Measurements from ENCODE around the gene INPP5D.

INPP5D gene

GRCh38 chr2:233163486-233164103 lies 103.5 kb downstream of the INPP5D start:
- H3K4me2 ChIP-seq (ENCODE audit: low read length), result no peak overlapping the region
- H3K27me3 ChIP-seq (ENCODE audit: insufficient read depth, low read length, poor library complexity), result no peaks in the 10 kb centered on the region
- H3K4ac ChIP-seq (ENCODE audit: low read depth, low read length), result no peak overlapping the region
- no peaks in the 10 kb centered on the region for H3K4me1 ChIP-seq (ENCODE audit: control insufficient read depth, low read depth, low read length)
- no peak overlapping the region for H3K18ac ChIP-seq (ENCODE audit: low read length)
- no peaks in the 10 kb centered on the region for H3K79me2 ChIP-seq (ENCODE audit: control insufficient read depth, insufficient read depth, low read length)
- no peak overlapping the region for H3K23ac ChIP-seq (ENCODE audit: low read length)
- H3K9ac ChIP-seq (ENCODE audit: low read length), result no peak overlapping the region
- no peak overlapping the region for H2BK15ac ChIP-seq (replicated peaks; ENCODE audit: low read depth)
- H2BK120ac ChIP-seq (ENCODE audit: low read depth, low read length), result no peak overlapping the region
- H3K79me1 ChIP-seq (ENCODE audit: low read length), result no peaks in the 10 kb centered on the region
- no peak overlapping the region for H2AK5ac ChIP-seq (ENCODE audit: low read length)
- DNase-seq, result no peak
- H2BK5ac ChIP-seq (ENCODE audit: low read length), result no peak overlapping the region
- no peak overlapping the region for H4K8ac ChIP-seq (ENCODE audit: low read depth, low read length)
- H3K27ac ChIP-seq (ENCODE audit: low read depth, low read length), result no peak overlapping the region
- no peak overlapping the region for H4K5ac ChIP-seq (ENCODE audit: low read length)
- no CpG with 5 or more reads among the region's 18 CpGs for WGBS (ENCODE audit: extremely low coverage, insufficient coverage, low lambda C conversion rate)
- no peak overlapping the region for H3K56ac ChIP-seq (ENCODE audit: low read length)
- no peak overlapping the region for H3K4me3 ChIP-seq (ENCODE audit: low read length)
- no peaks in the 10 kb centered on the region for H3K36me3 ChIP-seq (ENCODE audit: control insufficient read depth, insufficient read depth, low read length)

- no peak for DNase-seq
- no peak overlapping the region for H2BK120ac ChIP-seq (ENCODE audit: low read depth, low read length)
- H3K27ac ChIP-seq (ENCODE audit: low read depth, low read length), result no peak overlapping the region
These were observed 104.0 kb downstream of the INPP5D start for GRCh38 chr2:233164128-233164635.

GRCh38 chr2:233164967-233165366 lies 104.8 kb downstream of the INPP5D start:
- Histone ChIP-seq H3K27ac (ENCODE audit: low read depth, low read length) (no peak overlapping the region), H3K23ac (ENCODE audit: low read length) (no peak overlapping the region), H3K56ac (ENCODE audit: low read length) (no peak overlapping the region), H2AK5ac (ENCODE audit: low read length) (no peak overlapping the region), H3K79me1 (ENCODE audit: low read length) (no peaks in the 10 kb centered on the region), H3K4me2 (ENCODE audit: low read length) (no peak overlapping the region), H2BK15ac (replicated peaks; ENCODE audit: low read depth) (no peak overlapping the region), H3K27me3 (ENCODE audit: insufficient read depth, low read length, poor library complexity) (no peaks in the 10 kb centered on the region), H2BK120ac (ENCODE audit: low read depth, low read length) (no peak overlapping the region), H3K36me3 (ENCODE audit: control insufficient read depth, insufficient read depth, low read length) (no peaks in the 10 kb centered on the region), H3K4me1 (ENCODE audit: control insufficient read depth, low read depth, low read length) (no peaks in the 10 kb centered on the region), H3K9ac (ENCODE audit: low read length) (no peak overlapping the region), H2BK5ac (ENCODE audit: low read length) (no peak overlapping the region), H4K5ac (ENCODE audit: low read length) (no peak overlapping the region), H3K18ac (ENCODE audit: low read length) (no peak overlapping the region), H4K8ac (ENCODE audit: low read depth, low read length) (no peak overlapping the region), H3K79me2 (ENCODE audit: control insufficient read depth, insufficient read depth, low read length) (no peaks in the 10 kb centered on the region), H3K4me3 (ENCODE audit: low read length) (no peak overlapping the region), H3K4ac (ENCODE audit: low read depth, low read length) (no peak overlapping the region)
- no peak for DNase-seq
- WGBS (ENCODE audit: extremely low coverage, insufficient coverage, low lambda C conversion rate), result no CpG with 5 or more reads among the region's 4 CpGs

More at GRCh38 chr2:233164128-233164635, 104.0 kb downstream of the INPP5D start:
- Histone ChIP-seq H2BK15ac (replicated peaks; ENCODE audit: low read depth) (no peak overlapping the region), H3K56ac (ENCODE audit: low read length) (no peak overlapping the region), H2AK5ac (ENCODE audit: low read length) (no peak overlapping the region), H3K36me3 (ENCODE audit: control insufficient read depth, insufficient read depth, low read length) (no peaks in the 10 kb centered on the region), H4K8ac (ENCODE audit: low read depth, low read length) (no peak overlapping the region), H3K27me3 (ENCODE audit: insufficient read depth, low read length, poor library complexity) (no peaks in the 10 kb centered on the region), H3K4me3 (ENCODE audit: low read length) (no peak overlapping the region), H3K18ac (ENCODE audit: low read length) (no peak overlapping the region), H4K5ac (ENCODE audit: low read length) (no peak overlapping the region), H3K23ac (ENCODE audit: low read length) (no peak overlapping the region), H2BK5ac (ENCODE audit: low read length) (no peak overlapping the region), H3K4ac (ENCODE audit: low read depth, low read length) (no peak overlapping the region), H3K4me2 (ENCODE audit: low read length) (no peak overlapping the region), H3K4me1 (ENCODE audit: control insufficient read depth, low read depth, low read length) (no peaks in the 10 kb centered on the region), H3K79me2 (ENCODE audit: control insufficient read depth, insufficient read depth, low read length) (no peaks in the 10 kb centered on the region), H3K9ac (ENCODE audit: low read length) (no peak overlapping the region), H3K79me1 (ENCODE audit: low read length) (no peaks in the 10 kb centered on the region)
- WGBS (ENCODE audit: extremely low coverage, insufficient coverage, low lambda C conversion rate), result no CpG with 5 or more reads among the region's 17 CpGs

DNA sequence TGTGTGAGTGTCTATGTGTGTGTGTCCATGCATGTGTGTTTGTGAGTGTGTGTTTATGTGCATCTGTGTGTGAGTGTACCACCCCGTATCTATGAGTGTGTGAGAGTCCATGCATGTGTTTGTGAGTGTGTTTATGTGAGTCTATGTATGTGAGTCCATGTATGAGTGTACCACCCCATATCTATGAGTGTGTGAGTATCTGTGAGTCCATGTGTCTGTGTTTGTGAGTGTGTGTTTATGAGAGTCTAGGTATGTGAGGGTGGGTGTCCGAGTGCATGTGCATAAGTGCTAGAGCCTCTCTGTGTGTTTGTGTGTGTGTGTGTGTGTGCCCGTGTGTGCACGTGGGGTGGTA lies 105.4 kb downstream of the INPP5D start:
- H3K27me3 ChIP-seq (ENCODE audit: insufficient read depth, low read length, poor library complexity), result no peaks in the 10 kb centered on the region
- H4K5ac ChIP-seq (ENCODE audit: low read length), result no peak overlapping the region
- H3K4me3 ChIP-seq (ENCODE audit: low read length), result no peak overlapping the region
- no CpG with 5 or more reads among the region's 4 CpGs for WGBS (ENCODE audit: extremely low coverage, insufficient coverage, low lambda C conversion rate)
- H2BK15ac ChIP-seq (replicated peaks; ENCODE audit: low read depth), result no peak overlapping the region
- H3K36me3 ChIP-seq (ENCODE audit: control insufficient read depth, insufficient read depth, low read length), result no peaks in the 10 kb centered on the region
- H4K8ac ChIP-seq (ENCODE audit: low read depth, low read length), result no peak overlapping the region
- no peak overlapping the region for H3K4ac ChIP-seq (ENCODE audit: low read depth, low read length)
- no peak overlapping the region for H3K27ac ChIP-seq (ENCODE audit: low read depth, low read length)
- H3K79me2 ChIP-seq (ENCODE audit: control insufficient read depth, insufficient read depth, low read length), result no peaks in the 10 kb centered on the region
- no peak overlapping the region for H3K9ac ChIP-seq (ENCODE audit: low read length)
- H3K4me2 ChIP-seq (ENCODE audit: low read length), result no peak overlapping the region
- H3K56ac ChIP-seq (ENCODE audit: low read length), result no peak overlapping the region
- no peak overlapping the region for H3K23ac ChIP-seq (ENCODE audit: low read length)
- H3K4me1 ChIP-seq (ENCODE audit: control insufficient read depth, low read depth, low read length), result no peaks in the 10 kb centered on the region
- no peak overlapping the region for H3K18ac ChIP-seq (ENCODE audit: low read length)
- H3K79me1 ChIP-seq (ENCODE audit: low read length), result no peaks in the 10 kb centered on the region
- no peak overlapping the region for H2BK120ac ChIP-seq (ENCODE audit: low read depth, low read length)
- no peak overlapping the region for H2AK5ac ChIP-seq (ENCODE audit: low read length)
- no peak overlapping the region for H2BK5ac ChIP-seq (ENCODE audit: low read length)
- no peak for DNase-seq

- Histone ChIP-seq H3K4me3 (ENCODE audit: low read length) (no peak overlapping the region), H2BK15ac (replicated peaks; ENCODE audit: low read depth) (no peak overlapping the region), H2BK120ac (ENCODE audit: low read depth, low read length) (no peak overlapping the region), H4K8ac (ENCODE audit: low read depth, low read length) (no peak overlapping the region), H3K23ac (ENCODE audit: low read length) (no peak overlapping the region), H3K27me3 (ENCODE audit: insufficient read depth, low read length, poor library complexity) (no peaks in the 10 kb centered on the region), H3K27ac (ENCODE audit: low read depth, low read length) (no peak overlapping the region), H4K5ac (ENCODE audit: low read length) (no peak overlapping the region), H3K79me1 (ENCODE audit: low read length) (no peaks in the 10 kb centered on the region), H3K4me1 (ENCODE audit: control insufficient read depth, low read depth, low read length) (no peaks in the 10 kb centered on the region), H3K4me2 (ENCODE audit: low read length) (no peak overlapping the region), H3K56ac (ENCODE audit: low read length) (no peak overlapping the region), H3K9ac (ENCODE audit: low read length) (no peak overlapping the region), H3K4ac (ENCODE audit: low read depth, low read length) (no peak overlapping the region), H2AK5ac (ENCODE audit: low read length) (no peak overlapping the region), H2BK5ac (ENCODE audit: low read length) (no peak overlapping the region), H3K79me2 (ENCODE audit: control insufficient read depth, insufficient read depth, low read length) (no peaks in the 10 kb centered on the region), H3K36me3 (ENCODE audit: control insufficient read depth, insufficient read depth, low read length) (no peaks in the 10 kb centered on the region), H3K18ac (ENCODE audit: low read length) (no peak overlapping the region)
- no CpG with 5 or more reads among the region's 19 CpGs for WGBS (ENCODE audit: extremely low coverage, insufficient coverage, low lambda C conversion rate)
- no peak for DNase-seq
These were observed 105.9 kb downstream of the INPP5D start for GRCh38 chr2:233165895-233166661.

Measured in mesendoderm (in vitro differentiated cells).